WERI-Rb-1 (cell line): ENCODE results near the gene CEL.

ENCODE experiments used
- DNase-seq: peaks from one replicate; pipeline ENCODE4 v3.0.0-alpha.2; 2020
- H3K27ac ChIP-seq: fragments of 250-450 bp; sonication (Bioruptor Pico); 2 replicates; pipeline ENCODE4 v1.5.1; 2020; ENCODE audit warnings: mild to moderate bottlenecking, moderate library complexity
- H3K27me3 ChIP-seq: fragments of 250-450 bp; sonication (Bioruptor Pico); 2 replicates; pipeline ENCODE4 v1.5.1; 2021; ENCODE audit warnings: mild to moderate bottlenecking, low read depth, moderate library complexity; ENCODE audit not compliant: insufficient read depth, severe bottlenecking
- H3K36me3 ChIP-seq: fragments of 250-450 bp; sonication (Bioruptor Pico); 2 replicates; pipeline ENCODE4 v1.5.1; 2020; ENCODE audit warnings: mild to moderate bottlenecking, moderate library complexity
- H3K4me3 ChIP-seq: 2 replicates; pipeline ENCODE4 v1.5.1; 2011; ENCODE audit warnings: low read depth, mild to moderate bottlenecking, control low read depth, low read length
- H3K9me3 ChIP-seq: fragments of 250-450 bp; sonication (Bioruptor Pico); 2 replicates; pipeline ENCODE4 v1.5.1; 2021; ENCODE audit warnings: mild to moderate bottlenecking, moderate library complexity; ENCODE audit not compliant: severe bottlenecking
- CTCF ChIP-seq: IDR thresholded peaks from 2 replicates; pipeline ENCODE4 v1.5.1; 2011; ENCODE audit warnings: low read depth, mild to moderate bottlenecking, control low read depth, inconsistent platforms, low read length

The CEL gene

GRCh38 chr9:133109931-133110650 is 48.3 kb downstream of the CEL start:
- TF ChIP-seq CTCF = no peak
- Histone ChIP-seq H3K36me3 (peaks cover 65% of the 10 kb centered on the region), H3K9me3 (no peaks in the 10 kb centered on the region), H3K4me3 (no peak overlapping the region), H3K27me3 (no peaks in the 10 kb centered on the region), H3K27ac (no peak overlapping the region)
- DNase-seq = no peak

DNA sequence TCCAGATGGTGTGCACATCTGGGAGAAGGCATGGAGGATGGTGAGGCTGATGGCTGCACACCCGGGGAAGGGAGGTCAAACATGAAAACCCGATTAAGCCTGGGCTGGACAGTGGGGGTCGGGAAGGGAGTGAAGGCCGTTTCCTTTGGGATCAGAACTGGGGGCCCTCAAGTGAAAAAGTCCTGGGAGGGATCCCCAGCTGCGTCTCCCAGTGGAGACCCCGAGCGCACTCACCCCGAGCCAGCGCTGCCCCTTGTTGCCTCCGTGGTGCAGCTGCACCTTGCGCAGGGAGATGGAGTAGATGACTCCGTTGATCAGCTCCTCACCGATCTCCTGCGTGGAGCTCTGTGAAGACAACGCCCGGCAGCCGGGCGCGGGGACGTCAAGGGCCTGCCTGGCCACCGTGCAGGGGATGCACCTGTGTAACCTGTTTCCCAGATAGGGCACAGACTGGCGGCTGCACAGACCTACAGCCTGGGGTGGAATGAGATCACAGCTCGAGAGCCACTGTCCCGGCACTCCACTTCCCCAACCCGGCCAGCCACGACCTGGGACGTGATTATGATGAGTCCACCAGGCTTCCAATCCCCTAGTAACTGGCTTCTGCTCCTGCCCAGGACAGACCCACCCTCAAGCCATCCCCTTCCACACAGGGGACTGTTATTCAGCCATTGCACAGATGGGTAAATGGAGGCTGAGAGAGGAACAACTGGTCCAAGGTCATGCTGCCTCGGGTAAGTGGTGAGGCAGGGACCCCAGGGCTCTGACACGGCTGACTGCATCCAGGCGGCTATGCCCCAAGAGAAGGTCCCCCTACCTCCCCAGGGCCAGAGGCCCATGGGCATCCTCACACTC is 50.3 kb downstream of the CEL start:
- Histone ChIP-seq H3K36me3 (peaks cover 49% of the 10 kb centered on the region), H3K27ac (peak overlapping the region; percentile 82), H3K27me3 (no peaks in the 10 kb centered on the region), H3K4me3 (no peak overlapping the region), H3K9me3 (no peaks in the 10 kb centered on the region)
- no peak for DNase-seq
- no peak for TF ChIP-seq CTCF

DNA sequence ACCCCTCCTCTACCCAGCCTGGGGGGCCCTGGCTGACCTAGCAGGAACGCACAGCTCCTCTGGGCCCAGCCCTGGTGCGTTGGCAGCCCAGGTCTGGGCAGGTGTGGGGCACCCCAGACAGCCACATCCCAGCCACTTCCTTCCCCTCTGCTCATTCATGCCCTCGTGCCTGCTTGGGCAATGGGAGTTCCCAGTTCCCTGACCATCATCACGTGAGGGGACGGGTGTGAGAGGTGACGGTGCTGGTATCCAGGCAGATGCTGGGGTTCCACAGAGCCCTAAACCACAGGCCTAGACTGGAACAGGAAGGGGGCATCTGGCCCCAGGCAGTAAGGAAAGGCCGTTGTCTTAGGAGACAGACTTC is 50.9 kb downstream of the CEL start:
- no peak for TF ChIP-seq CTCF
- H3K27ac ChIP-seq = peak overlapping the region; percentile 82
- H3K27me3 ChIP-seq = no peaks in the 10 kb centered on the region
- no peaks in the 10 kb centered on the region for H3K9me3 ChIP-seq
- H3K4me3 ChIP-seq = no peak overlapping the region
- peak; percentile 17 for DNase-seq
- peaks cover 43% of the 10 kb centered on the region for H3K36me3 ChIP-seq

GRCh38 chr9:133113163-133113948 is 51.6 kb downstream of the CEL start:
- TF ChIP-seq CTCF = no peak
- Histone ChIP-seq H3K27me3 (no peaks in the 10 kb centered on the region), H3K36me3 (peaks cover 37% of the 10 kb centered on the region), H3K9me3 (no peaks in the 10 kb centered on the region), H3K4me3 (no peak overlapping the region), H3K27ac (peak overlapping the region; percentile 82)
- peak; percentile 9 for DNase-seq

DNA sequence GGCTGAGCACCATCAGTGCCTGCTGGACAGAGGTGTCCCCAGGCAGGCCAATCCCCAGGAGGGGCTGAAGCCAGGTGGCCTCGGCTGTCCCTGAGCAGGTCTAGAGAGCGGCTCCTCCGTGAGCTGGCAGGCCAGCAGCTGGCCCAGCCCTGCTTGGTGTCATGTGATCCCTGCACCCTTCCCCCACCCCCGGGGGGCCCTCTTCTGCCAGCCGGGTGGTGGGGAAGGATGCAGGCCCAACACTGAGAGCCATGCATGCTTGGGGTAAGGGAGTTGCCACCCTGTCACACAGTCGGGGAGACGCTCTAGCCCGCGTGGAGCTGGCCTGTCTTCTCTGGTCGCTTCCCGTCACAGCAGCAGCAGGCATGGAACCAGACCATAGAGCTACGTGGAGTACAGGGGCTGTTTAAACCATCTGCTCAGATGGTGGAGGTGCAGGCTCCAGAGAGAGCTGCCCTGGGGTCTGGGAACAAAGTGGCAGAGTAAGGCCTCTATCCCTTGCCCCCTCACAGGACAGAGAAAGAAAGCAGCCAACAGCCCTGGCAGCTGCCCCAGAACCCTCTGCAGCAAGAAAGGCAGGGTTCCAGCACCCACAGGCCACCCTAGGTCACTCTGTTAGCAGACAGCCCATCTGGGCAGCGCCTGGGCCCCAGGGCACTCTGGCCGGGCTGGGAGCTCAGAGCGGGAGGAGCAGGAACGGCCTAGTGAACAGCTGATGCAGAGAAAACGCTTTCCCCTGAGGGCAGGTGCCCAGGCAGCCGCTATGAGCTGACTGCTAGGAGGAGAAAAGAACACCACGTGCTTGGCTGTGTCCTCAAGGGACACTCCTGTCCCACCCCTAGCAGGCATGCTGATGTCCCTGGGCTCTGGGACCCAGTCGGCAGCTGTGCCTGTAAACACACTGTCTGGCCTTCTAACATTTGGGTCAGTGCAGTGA is 52.4 kb downstream of the CEL start:
- peak; percentile 90 for DNase-seq
- TF ChIP-seq CTCF = no peak
- Histone ChIP-seq H3K27ac (peak overlapping the region; percentile 82), H3K27me3 (no peaks in the 10 kb centered on the region), H3K36me3 (peaks cover 30% of the 10 kb centered on the region), H3K4me3 (no peak overlapping the region), H3K9me3 (no peaks in the 10 kb centered on the region)
